ENCODE measurements around the gene TRANK1. TPM values are rescaled to one million over a fixed set of nuclear protein-coding genes. Genes with fewer than 3 reads are reported as not detected.
A peak's percentile ranks its signal among the peaks of the same experiment; 100 is the strongest.

The TRANK1 gene
- total RNA-seq, 1 experiment from 2014 or later: 0.62 TPM

DNA sequence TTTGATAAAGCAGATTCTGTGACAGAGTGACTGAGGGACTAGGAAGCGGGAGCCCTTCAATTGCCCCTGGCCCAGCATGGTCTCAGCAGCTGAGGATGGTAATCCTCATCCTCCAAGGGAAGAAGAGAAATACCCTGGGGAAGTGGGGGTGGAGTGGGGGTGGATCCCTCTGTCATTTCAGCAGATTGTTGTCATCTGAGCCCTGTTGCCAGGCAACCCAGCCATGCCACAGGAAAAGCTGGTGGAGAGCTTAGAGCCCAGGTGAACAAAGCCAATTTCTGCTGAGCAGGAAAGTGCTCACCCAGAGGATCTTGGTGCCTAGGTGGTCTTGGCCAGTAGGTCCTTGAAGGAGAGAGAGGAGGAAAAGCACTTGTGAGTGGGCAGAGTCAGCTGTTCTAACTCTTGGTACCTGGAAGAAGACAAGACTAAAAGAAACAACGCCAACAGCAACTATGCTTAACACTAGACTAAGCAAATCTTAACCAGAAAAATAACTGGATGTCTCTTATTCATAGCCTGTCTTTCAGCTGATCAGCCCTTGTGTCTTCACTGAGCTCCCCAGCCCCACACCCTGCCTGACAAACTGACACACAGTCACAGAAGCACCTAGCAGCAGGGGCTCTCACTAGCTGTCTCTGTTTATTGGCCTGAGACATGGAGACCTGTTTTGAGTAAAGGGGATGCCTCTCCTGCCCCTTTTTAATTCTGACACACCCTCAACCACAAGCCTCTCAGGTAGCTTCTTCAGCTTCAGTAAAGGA is 140.4 kb downstream of the TRANK1 start:
- no peak overlapping the region for H3K4me3 ChIP-seq (ENCODE audit: insufficient read depth, low read depth, low read length)
- H3K27me3 ChIP-seq (ENCODE audit: control insufficient read depth, insufficient read depth, low read length): no peaks in the 10 kb centered on the region
- H3K36me3 ChIP-seq (replicated peaks; ENCODE audit: control insufficient read depth, insufficient read depth, low read length): no peaks in the 10 kb centered on the region
- DNase-seq: peak; percentile 45

DNA sequence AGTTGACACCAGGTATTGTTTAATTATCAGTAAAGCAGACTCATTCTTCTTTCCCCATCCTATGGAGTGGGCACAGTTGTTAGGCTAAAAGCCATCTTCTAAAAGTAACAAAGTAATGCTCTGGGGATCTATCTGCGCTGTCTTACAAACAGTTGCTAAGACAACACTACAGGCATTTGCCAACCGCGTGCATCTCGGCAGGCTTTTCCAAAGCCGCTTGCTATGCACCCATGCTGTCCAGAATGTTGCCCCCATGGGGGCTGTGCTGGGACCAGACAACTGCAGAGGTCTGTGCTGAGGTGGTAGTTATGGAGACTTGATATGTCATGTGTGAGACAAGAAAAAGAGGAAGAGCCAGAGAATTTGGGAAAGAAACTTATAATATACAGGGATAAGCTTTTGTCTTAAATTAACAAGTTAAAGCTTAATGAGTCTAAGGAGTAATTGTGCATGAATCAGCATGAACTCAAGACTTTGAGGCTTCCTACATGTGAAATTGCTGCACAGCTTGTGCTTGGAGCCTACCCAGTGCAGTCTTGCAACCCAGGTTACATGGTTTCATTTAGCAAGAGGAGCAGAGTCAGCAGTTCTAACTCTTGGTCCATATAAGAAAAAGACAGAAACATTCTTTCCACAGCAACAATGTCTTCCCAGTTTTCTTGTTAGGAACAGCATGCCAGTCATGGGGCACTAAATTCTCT is 141.6 kb downstream of the TRANK1 start:
- no peak for DNase-seq
- Histone ChIP-seq H3K4me3 (ENCODE audit: insufficient read depth, low read depth, low read length) (no peak overlapping the region), H3K36me3 (replicated peaks; ENCODE audit: control insufficient read depth, insufficient read depth, low read length) (no peaks in the 10 kb centered on the region), H3K27me3 (ENCODE audit: control insufficient read depth, insufficient read depth, low read length) (no peaks in the 10 kb centered on the region)

DNA sequence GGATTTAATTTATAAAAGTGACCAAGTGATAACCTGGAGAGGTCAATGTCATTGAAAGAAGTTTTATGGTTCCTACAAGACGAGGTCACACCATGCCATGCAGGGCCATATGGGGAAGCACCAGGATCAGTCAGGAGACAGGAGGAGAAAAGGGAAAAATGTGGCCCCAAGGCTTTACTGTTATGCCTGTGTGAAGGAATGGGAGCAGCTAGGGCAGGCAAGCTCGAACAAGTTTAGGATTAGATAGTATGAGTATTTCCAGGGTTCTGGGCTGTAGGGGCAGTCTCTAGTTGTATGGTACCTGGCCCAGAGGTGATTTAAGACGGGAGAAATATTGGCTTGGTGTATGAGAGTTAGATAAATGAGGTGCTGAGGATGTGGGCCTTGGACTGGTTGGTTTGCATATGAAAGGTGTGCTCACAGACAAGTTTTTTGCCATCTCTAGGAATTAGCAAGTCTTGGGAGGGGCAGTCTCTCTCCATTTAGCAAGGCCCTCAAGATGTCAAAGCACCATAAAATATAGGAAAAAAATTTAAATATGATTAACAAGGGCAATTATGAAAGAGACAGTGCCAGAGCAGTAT is 144.2 kb downstream of the TRANK1 start:
- no peak for DNase-seq
- H3K27me3 ChIP-seq (ENCODE audit: control insufficient read depth, insufficient read depth, low read length): no peaks in the 10 kb centered on the region
- H3K4me3 ChIP-seq (ENCODE audit: insufficient read depth, low read depth, low read length): no peak overlapping the region
- no peaks in the 10 kb centered on the region for H3K36me3 ChIP-seq (replicated peaks; ENCODE audit: control insufficient read depth, insufficient read depth, low read length)

DNA sequence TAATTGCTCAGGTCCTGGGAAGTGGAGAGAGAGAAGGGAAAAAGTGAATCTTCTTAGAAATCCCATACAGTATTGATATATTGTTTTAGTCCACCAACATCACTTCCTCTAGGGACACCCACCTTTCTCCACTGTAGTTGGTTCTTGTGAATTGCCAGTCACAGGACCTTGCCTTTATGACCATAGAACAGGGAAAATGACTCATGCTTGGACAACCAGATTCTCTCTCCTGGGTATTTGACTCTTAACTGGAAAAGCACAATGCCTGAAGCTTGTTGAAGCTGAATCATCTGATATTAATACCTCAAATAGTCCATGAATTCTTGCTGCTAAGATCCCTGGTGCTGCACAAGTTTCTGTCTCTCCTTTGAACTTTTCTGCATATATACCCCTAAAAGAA is 148.0 kb downstream of the TRANK1 start:
- DNase-seq: no peak
- Histone ChIP-seq H3K36me3 (replicated peaks; ENCODE audit: control insufficient read depth, insufficient read depth, low read length) (no peaks in the 10 kb centered on the region), H3K27me3 (ENCODE audit: control insufficient read depth, insufficient read depth, low read length) (no peaks in the 10 kb centered on the region), H3K4me3 (ENCODE audit: insufficient read depth, low read depth, low read length) (no peak overlapping the region)

DNA sequence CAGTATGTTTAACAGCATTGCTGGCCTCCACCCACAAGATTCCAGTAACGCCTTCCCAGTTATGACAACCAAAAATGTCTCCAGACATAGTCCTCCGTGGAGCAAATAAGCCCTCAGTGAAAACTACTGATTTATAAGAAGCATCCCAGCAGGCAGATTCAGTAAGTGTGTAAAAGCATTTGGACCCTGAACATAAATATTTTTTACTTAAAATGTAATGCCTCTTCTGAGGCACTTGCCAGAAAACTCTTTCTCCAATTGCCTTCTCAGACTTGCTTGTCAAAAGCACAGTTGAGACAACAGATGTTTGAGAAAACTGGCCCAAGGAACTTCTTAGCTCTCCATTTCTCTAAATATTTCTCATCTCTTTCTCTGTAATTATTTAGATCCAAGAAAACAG is 148.7 kb downstream of the TRANK1 start:
- DNase-seq: no peak
- no peak overlapping the region for H3K4me3 ChIP-seq (ENCODE audit: insufficient read depth, low read depth, low read length)
- no peaks in the 10 kb centered on the region for H3K36me3 ChIP-seq (replicated peaks; ENCODE audit: control insufficient read depth, insufficient read depth, low read length)
- H3K27me3 ChIP-seq (ENCODE audit: control insufficient read depth, insufficient read depth, low read length): no peaks in the 10 kb centered on the region

DNA sequence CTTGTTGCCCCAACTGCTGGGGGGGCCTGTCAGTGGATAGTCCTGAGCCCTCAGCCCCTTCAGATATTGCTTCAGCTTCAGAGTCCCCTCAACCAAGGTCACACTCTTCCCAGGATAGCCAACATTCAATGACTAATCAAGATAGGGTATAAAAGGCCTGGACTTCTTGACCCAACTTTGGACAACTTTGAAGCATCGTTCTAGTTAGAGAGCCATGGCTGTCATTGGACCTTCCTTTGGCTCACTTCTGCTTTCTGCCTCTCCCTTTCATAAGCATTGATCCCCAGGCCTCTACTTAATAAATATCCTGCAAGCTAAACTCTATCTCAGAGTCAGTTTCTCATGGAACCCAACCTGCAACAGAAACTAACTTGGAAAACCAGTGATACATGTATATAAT is 149.2 kb downstream of the TRANK1 start:
- DNase-seq: no peak
- no peak overlapping the region for H3K4me3 ChIP-seq (ENCODE audit: insufficient read depth, low read depth, low read length)
- no peaks in the 10 kb centered on the region for H3K36me3 ChIP-seq (replicated peaks; ENCODE audit: control insufficient read depth, insufficient read depth, low read length)
- H3K27me3 ChIP-seq (ENCODE audit: control insufficient read depth, insufficient read depth, low read length): no peaks in the 10 kb centered on the region

DNA sequence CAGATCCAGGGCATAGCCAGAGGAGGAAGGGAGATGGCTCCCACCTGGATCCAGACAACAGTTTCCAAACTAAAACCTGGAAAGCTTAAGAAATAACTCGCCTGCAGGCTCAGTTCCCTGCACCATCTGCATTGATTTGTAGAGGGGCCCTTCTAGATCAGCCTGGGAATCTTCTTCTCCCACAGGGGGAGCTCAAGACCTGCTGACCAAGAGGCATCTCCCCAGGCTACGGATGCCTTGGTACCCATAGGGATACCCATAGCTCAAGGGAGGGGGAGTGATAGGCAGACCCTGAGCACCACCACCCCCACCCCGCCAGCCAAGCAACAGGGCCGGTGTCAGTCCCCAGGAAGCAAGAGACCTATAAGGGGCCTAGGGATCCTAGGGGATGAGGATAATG is 152.5 kb downstream of the TRANK1 start:
- H3K27me3 ChIP-seq (ENCODE audit: control insufficient read depth, insufficient read depth, low read length): no peaks in the 10 kb centered on the region
- H3K36me3 ChIP-seq (replicated peaks; ENCODE audit: control insufficient read depth, insufficient read depth, low read length): no peaks in the 10 kb centered on the region
- H3K4me3 ChIP-seq (ENCODE audit: insufficient read depth, low read depth, low read length): no peak overlapping the region
- DNase-seq: peak; percentile 69

DNA sequence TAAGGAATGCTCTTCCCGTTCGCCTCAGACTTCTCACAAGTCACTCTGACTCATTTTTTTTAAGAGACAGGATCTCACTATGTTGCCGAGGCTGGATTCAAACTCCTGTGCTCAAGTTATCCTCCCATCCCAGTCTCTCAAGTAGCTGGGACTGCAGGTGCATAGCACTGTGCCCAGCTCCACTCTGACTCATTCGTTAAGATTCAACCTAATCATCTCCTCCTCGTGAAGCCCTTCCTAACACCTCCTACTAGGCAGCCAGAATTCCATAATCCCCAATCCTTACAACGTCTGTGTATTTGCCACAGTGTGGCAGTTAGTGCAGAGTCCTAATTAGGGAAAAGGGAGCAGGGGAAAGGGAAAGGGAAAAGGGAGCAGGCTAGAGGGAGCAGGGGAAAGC is 154.1 kb downstream of the TRANK1 start:
- H3K4me3 ChIP-seq (ENCODE audit: insufficient read depth, low read depth, low read length): no peak overlapping the region
- no peak for DNase-seq
- H3K27me3 ChIP-seq (ENCODE audit: control insufficient read depth, insufficient read depth, low read length): no peaks in the 10 kb centered on the region
- no peaks in the 10 kb centered on the region for H3K36me3 ChIP-seq (replicated peaks; ENCODE audit: control insufficient read depth, insufficient read depth, low read length)

DNA sequence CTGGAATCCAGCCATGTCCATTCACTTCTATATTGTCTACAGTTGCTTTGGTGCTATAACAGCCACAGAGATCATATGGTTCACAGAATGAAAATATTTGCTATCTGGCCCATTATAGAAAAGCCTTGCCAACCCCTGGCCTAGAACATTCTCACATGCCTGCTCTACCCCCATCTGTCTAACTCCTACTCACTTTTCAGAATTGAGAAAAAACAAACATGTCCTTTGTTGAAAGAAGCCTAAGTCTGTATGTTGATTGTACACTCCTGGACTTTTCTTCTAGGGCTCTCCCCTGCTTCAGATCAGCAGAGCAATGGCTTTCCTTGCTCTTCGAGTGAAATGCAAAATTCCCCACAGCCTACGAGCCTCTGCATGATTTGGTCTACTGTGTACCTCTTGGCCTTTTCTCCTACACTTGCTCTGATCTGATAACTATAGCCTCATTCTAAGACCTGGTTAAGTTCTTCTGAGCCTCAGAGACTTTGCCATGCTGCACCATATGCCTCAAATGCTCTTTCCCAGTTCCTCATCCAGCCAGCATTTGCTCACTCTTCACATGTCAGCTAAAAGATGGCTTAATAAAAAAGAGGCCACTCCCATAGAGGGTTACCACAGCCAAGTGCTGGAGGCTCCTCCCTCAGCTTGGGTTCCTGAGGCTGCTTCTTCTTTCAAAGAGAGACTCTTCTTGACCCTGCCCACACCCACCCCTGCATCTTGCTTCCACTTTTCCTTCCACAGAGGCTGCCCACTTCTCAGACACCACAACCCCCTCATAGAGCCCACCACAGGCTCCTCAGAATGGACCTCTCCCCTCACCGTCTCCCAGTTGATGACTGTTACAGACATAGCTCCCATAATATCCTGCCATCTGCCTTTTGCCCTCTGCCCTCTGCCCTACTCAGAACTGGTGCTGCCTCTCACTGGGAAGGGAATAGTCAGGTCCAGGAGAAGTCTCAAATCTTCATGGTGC is 157.6 kb downstream of the TRANK1 start:
- no peak overlapping the region for H3K4me3 ChIP-seq (ENCODE audit: insufficient read depth, low read depth, low read length)
- H3K27me3 ChIP-seq (ENCODE audit: control insufficient read depth, insufficient read depth, low read length): no peaks in the 10 kb centered on the region
- no peak for DNase-seq
- H3K36me3 ChIP-seq (replicated peaks; ENCODE audit: control insufficient read depth, insufficient read depth, low read length): no peaks in the 10 kb centered on the region

DNA sequence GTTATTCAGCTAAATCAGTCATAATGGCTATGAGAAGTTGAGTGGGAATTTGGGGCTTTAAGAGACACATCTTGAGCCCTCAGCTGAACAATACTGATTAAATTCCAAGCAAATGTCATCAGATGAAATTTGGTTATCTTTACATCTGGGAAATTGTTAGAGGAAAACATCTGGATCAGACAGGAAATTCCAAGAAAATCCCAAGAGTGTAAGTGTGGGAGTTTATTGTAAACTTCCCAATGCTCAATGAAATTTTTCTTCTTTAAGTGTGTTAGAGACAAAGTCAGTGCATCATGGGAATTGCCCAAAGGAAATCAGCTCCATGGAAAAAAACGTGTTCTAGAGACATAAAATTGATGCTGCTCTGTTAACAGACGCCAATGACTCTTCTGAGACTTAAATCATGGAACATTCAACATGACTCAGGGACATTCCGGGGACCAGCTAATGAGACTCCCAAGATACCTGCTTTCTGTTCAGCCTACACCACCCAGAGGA is 160.7 kb downstream of the TRANK1 start:
- DNase-seq: no peak
- no peak overlapping the region for H3K4me3 ChIP-seq (ENCODE audit: insufficient read depth, low read depth, low read length)
- H3K27me3 ChIP-seq (ENCODE audit: control insufficient read depth, insufficient read depth, low read length): no peaks in the 10 kb centered on the region
- H3K36me3 ChIP-seq (replicated peaks; ENCODE audit: control insufficient read depth, insufficient read depth, low read length): no peaks in the 10 kb centered on the region

DNA sequence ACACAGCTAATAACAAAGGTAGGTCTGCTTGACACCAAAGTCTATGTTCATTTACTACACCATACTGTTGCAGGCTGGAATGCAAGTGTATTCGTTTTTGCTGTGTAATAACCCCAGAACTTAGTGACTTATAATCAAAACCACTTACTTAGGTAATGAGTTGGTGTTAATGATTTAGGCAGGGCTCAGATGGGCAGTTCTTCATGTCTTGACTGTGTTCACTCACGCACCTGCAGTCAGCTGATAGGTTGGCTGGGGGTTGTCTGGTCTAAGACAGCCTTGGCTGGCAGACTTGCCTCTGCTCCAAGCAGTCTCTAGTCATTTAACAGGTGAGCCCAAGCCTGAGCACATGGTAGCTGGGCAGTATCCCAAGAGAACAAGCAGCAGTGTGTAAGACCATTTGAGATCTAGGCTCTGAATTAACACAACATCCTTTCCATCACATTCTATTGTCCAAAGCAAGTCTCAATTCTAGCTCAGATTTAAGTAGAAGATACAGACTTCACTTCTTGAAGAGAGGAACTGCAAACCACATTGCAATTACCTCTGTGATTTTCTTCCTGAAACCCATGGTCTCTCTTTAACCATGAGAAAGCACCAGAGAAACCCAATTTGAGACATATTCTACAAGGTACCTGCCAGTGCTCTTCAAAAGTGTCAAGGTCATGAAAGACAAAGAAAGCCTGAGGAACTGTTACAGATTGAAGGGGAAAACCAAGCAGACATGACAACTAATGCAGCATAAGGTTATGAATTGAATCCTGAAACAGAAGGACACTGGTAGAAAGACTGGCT is 167.2 kb downstream of the TRANK1 start:
- no peak for DNase-seq
- Histone ChIP-seq H3K27me3 (ENCODE audit: control insufficient read depth, insufficient read depth, low read length) (no peaks in the 10 kb centered on the region; the same call in 1 of the 2 replicates), H3K4me3 (ENCODE audit: insufficient read depth, low read depth, low read length) (no peak overlapping the region), H3K36me3 (replicated peaks; ENCODE audit: control insufficient read depth, insufficient read depth, low read length) (no peaks in the 10 kb centered on the region)

Data from H7 (cell line).